ENCODE measurements around the gene PPP1R2C.

DNA sequence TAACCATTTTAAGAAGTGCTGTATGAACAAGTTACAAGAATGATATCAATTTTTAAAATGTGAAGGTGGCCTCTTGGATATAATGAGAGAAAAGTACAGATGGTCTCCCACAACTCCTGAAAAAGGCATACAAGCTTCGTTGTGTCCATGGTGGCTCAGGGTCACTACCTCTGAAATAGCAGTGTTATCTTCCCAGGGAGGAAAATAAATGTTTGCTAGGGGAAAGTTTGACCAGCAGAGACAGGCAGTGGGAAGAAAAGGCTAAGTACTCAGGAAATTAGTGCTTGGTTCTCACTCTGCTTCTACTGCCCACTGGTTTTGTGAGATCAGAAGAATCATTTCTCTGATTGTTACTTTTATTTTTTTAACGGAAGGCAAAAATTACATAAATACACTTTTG lies 39.4 kb downstream of the PPP1R2C start:
- TF ChIP-seq, protein P1, sequence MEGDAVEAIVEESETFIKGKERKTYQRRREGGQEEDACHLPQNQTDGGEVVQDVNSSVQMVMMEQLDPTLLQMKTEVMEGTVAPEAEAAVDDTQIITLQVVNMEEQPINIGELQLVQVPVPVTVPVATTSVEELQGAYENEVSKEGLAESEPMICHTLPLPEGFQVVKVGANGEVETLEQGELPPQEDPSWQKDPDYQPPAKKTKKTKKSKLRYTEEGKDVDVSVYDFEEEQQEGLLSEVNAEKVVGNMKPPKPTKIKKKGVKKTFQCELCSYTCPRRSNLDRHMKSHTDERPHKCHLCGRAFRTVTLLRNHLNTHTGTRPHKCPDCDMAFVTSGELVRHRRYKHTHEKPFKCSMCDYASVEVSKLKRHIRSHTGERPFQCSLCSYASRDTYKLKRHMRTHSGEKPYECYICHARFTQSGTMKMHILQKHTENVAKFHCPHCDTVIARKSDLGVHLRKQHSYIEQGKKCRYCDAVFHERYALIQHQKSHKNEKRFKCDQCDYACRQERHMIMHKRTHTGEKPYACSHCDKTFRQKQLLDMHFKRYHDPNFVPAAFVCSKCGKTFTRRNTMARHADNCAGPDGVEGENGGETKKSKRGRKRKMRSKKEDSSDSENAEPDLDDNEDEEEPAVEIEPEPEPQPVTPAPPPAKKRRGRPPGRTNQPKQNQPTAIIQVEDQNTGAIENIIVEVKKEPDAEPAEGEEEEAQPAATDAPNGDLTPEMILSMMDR (optimal IDR thresholded peaks at IDR 0.05 in 1 of 3, IDR thresholded peaks at IDR 0.05 in 1 of 3, conservative IDR thresholded peaks at IDR 0.05 in 1 of 3; ENCODE audit: extremely low read depth in 1 of 3, insufficient read depth in 2 of 3, low read length in 3 of 3): no peak
- no peak for TF ChIP-seq EZH2 (IDR thresholded peaks at IDR 0.05; ENCODE audit: low read length)

Measured in keratinocyte (primary cell).